GM15510 (cell line): ENCODE results near the gene SVIP.

Source experiments
- POLR2A ChIP-seq: IDR thresholded peaks from 3 replicates; pipeline ENCODE4 v1.6.1; 2011; ENCODE audit warnings: borderline replicate concordance; ENCODE audit not compliant: insufficient read length; ENCODE audit errors: extremely low read depth

Gene SVIP

GRCh38 chr11:22774716-22775115 lies 54.9 kb downstream of the SVIP start:
- no peak for TF ChIP-seq POLR2A

GRCh38 chr11:22769081-22769480 lies 60.5 kb downstream of the SVIP start:
- TF ChIP-seq POLR2A: no peak
